T-helper 9 cell (primary cell): ENCODE data around the gene CD28.
"Not testable (repeated sequence)": the region's sequence is repeated elsewhere in the genome, so short reads cannot be mapped to it uniquely, and the experiment has no call there.

Experiments used
- DNase-seq: peaks from one replicate; pipeline ENCODE4 v3.0.0-alpha.2; 2020

CD28 gene

DNA sequence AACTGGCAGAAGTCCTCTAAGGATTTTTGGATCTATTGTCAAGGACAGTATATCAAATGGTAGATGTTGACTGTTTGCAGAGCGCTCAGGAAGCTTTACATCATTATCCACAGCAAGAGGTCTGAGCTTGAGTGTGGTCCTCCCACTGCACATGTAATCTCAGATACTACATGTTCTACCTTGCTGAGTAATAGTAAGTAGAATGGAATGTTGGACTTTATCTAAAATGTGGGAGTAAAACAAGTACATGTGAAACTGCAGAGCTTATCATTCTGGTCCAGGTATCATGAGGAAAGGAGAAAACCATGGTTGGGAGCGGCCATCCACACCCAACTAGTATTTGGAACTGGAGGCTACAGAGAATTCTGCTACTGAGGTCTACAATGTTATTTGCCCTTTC, 19.3 kb upstream of the CD28 start:
- no peak for DNase-seq

DNA sequence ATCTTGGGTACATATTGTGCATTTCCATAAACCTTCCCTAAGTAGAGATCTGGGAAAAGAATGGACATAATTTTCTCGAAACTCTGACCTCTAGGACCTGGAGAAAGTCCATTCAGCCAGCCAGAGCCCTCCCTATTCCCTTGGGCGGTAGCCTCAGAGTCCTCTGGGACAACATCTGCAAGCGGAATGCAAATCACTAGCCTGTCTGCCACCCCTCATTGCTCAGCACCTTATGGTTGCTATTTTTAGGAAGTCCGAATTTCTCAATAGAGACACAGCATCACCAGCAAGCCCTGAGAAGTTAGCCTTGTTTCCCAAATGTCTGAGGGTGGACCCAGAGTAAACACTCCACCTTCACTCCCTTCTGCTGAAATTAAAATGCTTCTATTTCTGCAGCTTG, 17.6 kb upstream of the CD28 start:
- no peak for DNase-seq

DNA sequence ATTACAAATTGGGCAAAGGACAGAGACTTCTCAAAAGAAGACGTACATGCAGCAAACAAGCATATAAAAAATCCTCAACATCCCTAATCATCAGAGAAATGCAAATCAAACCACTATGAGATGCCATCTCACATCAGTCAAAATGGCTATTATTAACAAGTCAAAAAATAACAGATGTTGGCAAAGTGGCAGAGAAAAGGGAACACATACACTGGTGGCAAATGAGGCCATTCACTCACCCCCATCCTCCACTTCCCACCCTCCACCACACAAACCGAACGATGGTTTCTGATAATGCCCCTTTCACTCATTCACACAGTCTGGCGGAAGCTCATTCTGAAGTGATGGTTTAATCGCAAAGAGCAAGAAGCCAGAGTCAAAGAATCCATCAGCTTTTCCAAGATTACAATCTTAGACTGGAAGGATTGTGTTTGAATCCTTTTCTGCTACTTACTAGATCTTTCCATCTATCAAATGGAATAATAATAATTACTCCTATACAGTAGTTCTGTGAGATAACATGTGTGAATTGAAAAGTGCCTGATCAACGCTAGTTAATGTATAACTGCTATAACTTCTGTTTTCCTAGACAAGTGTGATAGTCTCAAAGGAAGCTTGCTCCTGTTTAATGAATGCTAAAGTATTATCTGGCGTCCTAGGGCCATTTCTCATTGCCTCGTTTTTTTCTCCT, 16.9 kb upstream of the CD28 start:
- DNase-seq: no peak

DNA sequence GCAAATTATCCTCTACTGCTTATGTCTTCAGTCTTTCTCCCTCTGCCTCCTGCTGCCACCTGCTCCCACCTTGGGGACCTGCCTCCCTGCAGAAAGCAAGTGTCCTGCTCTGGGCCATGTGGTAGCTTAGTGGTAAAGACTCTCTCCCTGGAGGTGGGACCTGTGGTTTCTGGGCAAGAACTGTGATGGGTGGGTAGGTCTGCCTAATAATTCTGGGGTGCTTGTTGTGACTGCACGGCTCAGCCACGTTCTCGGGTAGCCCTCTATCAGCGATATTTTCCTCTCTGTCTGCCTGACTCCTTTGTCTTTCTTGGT, 16.4 kb upstream of the CD28 start:
- no peak for DNase-seq

DNA sequence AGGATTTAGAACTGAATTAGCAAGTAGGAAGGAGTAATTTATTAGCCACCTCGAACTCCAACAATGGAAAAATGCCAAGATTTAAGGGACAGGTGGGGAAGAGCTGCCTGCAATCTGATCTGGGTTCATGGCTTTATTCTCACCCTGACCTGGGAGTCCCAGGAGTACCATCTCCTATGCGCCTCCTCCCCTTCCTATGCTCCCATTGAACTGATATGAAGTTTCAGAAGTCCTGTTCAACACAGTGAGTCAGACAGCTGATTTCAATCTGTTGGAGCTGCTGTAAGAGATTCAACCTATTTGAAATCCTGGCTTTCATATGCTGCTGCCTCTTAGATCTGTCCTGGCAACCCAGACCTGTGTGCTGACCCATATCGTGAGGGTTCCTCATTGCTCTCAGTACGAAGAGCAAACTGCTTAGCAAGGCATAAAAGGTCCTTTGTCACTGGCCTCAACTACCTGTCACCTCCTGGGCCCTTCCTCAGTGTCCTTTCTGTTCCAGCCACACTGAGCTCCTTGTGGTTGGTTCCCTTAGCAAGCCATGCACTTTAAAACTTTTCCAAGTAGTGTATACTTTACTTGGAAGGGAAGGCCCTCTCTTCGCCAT, 15.9 kb upstream of the CD28 start:
- no peak for DNase-seq

DNA sequence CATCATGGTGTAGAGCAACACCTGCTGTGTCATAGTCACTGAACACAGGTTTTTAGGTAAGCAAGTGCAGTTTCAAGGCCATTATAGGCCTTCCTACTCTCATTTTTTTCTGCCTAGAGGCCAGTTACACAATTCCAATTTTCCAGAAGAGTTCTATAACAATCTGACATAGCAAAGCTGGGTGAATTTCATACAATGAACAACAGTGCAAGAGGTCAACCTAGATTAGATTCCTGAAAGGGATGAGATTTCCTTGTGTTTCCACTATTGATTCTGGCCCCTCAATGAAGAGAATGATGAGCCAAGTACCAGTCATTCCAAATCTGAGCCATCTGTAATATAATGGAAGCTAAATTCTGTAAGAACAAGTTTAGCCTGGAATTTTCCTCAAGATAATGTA, 15.3 kb upstream of the CD28 start:
- no peak for DNase-seq

DNA sequence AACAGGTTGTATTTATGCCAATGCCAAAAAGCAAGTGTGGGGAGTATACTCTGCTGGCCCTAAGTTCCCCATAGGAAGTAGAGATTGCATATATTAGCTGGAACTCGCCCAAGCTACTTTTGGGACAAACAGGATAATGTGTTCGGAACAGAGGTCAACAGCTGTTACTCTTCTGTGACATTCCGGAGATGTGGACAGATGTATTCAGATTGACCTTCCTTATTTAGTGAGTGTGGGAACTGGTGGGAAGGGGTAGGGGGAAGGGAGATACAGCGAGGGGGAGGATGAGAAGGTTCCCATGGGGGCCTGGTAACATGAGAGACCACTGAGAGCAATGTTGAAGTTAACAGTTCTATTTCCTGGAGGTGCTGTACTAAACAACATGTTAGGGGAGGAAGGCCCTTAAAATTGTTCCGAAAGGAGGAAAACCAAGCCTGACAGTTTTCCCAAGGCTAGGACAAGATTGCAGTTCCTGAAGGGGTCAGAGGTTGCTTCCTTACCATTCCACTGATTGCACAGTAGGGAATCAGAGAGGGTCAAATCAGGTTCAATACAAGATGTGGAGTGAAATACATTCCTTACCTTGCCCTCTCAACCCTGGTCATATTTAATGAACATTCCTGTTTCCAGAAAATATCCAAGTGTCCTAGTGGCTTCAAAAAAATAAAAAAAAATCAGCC, 14.3 kb upstream of the CD28 start:
- DNase-seq: no peak

DNA sequence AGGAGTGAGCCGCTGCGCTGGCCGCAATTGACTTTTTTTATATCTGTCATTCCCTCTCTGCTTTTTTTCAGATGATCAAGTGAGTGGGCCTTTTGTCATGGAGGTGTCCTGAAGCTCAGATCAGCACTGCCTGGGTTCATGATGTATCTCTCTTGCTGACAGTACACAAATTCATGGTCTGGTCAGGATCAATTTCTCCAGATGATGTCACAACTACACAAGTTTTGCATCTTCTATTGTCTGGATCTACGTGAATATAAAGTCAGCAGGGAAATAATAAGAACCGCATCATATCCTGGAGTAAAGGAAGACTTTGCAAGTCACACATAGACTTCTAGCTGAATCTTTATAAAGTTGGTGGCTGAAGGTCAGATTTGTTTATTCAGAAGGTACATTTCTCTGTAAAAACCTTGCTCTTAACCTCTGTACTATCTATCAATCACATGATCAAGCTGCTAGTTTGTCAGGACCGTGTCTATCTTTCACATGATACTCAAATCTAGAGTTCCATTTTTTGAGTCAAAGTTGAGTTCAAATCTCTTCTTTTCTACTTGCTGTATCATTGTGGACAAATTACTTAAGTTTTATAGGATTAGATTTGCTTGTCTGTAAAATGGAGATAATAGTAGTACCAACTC, 13.1 kb upstream of the CD28 start:
- DNase-seq: no peak

DNA sequence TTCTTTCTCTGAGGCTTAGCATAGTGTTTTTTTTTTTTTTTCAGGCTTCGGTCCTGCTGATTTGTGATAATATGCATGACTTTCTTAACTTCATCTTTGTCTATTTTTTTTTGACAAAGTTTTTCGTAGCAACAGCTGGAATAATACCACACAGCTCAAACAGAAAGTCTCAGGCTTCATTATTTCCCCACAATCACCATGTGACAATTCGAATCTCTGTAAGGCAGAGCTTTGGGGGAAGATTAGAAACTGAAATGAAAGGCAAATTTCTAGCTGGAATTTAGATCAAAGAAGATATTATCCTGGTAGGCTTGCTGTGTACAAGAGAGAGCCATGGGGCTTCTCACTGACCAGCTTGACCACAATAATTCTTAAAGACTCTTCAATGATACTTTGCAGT, 12.2 kb upstream of the CD28 start:
- no peak for DNase-seq

DNA sequence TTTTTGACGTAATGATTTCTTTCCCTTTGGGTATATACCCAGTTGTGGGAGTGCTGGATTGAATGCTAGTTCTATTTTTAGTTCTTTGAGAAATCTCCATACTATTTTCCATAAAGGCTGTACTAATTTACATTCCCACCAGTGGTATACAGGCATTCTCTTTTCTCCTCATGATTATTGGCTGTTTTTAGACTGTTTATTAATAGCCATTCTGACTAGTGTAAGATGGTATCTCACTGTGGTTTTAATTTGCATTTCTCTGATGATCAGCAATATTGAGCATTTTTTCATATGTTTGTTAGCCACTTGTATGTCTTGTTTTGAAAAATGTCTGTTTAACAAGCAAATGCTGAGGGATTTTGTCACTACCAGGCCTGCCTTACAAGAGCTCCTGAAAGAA, 9.2 kb upstream of the CD28 start:
- DNase-seq: no peak

DNA sequence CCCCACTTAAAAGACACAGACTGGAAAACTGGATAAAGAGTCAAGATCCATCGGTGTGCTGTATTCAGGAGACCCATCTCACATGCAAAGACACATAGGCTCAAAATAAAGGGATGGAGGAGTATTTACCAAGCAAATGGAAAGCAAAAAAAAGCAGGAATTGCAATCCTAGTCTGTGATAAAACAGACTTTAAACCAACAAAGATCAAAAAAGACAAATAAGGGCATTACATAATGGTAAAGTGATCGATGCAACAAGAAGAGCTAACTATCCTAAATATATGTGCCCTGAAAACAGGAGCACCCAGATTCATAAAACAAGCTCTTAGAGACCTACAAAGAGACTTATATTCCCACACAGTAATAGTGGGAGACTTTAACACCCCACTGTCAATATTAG, 8.7 kb upstream of the CD28 start:
- DNase-seq: not testable (repeated sequence)

DNA sequence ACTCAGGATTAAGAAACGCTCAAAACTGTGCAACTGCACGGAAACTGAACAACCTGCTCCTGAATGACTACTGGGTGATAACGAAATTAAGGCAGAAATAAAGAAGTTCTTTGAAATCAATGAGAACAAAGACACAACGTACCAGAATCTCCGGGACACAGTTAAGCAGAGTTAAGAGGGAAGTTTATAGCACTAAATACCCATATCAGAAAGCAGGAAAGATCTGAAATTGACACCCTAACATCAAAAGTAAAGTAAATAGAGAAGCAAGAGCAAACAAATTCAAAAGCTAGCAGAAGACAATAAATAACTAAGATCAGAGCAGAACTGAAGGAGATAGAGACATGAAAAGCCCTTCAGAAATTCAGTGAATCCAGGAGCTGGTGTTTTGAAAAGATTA, 8.0 kb upstream of the CD28 start:
- DNase-seq: not testable (repeated sequence)

DNA sequence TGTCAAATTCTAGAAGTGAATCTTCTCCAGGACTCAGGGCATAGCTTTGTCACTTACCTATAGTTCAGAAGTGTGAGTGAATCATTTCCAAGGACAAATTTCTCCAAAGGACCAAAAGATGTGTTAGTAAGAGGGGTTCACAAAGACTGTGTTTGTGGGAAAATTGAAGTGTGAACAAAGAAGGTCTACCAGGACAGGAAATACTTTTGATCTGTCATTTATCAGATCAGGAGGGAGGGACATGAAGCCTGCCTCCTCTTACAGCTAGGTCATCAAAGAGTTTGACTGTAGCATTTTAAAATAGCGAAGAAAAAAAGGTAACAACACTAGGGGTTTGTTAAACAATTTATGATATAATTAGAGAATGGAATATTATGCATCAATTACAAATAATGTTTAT, 2.0 kb upstream of the CD28 start:
- no peak for DNase-seq

DNA sequence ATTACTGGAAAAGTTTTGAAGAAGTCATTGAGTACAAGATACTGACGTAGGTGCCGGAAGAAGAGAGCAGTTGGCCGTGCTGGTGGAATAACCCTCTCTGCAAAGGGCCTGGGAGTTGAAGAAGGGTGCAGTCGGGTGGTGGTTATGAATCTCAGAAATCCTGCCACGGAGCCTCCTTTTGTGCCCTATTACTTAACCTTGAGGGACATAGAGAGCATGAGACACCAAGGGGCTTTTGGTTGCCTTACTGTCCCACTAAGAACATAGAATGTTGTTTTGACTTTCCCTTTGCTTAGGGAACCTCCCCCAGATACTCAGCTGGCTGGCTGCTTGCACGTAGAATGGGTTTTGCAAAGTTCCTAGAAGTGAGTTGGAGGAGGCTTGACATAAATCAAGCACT, 1.3 kb upstream of the CD28 start:
- DNase-seq: peak; percentile 43

DNA sequence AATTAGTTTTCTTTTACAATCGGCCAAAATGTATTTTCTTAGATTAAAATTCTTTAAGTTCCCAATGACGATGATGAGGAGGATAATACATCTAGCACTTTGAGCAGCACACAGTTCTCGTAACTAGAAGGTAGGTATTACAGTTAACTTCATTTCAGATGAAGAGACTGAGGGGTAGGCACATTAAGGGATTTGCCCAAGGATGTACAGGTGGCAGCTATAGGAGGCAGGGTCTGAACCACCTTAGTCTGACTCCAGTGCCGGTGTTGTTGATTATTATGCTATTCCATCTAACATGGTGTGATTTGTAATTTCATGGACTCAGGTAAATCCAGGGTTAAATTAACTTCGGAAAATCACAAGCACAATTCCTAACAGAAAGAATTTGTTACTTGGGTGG, 1.1 kb downstream of the CD28 start:
- DNase-seq: no peak

DNA sequence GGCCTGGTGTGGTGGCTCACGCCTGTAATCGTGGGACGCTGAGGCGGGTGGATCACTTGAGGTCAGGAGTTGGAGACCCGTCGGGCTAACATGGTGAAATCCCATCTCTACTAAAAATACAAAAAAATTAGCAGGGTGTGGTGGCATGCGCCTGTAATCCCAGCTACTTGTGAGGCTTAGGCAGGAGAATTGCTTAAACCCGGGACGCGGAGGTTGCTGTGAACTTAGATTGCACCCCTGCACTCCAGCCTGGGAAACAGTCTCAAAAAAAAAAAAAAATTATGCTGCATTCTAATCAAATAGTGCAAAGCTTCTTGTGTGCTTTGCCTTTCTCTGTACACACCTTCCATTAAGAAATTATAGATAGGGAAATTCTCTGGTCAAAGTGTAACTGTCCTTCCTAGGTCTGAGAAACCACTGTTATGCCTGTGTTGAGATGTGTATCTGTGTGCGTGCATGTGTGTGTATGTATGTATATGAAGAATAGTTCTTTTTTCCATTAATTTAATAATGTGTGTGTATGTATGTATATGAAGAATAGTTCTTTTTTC, 2.5 kb downstream of the CD28 start:
- DNase-seq: no peak

DNA sequence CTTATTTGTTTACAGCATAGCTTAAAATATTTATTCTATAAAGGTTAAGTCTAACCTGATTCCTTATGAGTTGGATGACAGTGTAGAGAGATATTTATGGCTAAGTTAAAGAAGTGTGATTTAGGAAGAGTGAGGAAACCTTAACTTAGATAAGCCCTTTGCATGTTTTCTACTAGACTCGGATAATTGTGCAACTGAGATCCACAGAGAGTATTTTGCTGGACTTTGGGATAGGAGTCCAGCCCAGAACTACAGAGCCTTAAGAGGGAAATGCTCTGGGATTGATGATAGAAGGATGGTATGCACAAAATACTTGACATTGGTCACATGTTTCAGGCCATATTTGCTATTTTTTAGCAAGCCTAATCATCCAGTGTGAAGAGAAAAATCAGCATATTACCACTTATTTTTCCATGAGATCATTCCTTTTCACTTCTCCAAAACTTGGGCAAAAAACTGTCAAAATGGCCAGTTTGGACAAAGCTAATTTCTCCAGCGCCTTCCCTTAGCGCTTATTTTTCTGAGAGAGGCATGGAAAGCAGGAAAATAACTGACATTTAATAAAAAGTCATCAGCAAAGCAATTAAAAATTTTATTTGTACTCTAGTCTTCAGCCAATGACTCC, 3.1 kb downstream of the CD28 start:
- no peak for DNase-seq

DNA sequence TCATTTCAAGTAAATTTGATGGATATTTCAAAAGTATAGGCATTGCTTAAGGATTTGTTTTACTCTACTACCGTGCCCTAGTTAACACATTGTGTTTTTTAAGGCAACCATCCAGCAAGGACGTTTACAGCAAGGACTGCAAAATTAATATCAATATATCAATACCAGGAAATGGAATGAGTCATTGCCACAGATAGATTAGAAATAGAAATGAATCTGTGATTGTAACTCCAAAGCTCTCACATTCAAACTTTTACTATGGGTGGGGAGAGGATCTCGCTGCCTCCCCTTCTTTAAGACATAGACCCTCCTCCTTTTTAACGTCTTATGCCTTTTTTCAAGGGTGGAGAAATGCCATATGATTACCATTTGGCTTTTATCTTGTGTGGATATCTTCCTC, 3.8 kb downstream of the CD28 start:
- no peak for DNase-seq

DNA sequence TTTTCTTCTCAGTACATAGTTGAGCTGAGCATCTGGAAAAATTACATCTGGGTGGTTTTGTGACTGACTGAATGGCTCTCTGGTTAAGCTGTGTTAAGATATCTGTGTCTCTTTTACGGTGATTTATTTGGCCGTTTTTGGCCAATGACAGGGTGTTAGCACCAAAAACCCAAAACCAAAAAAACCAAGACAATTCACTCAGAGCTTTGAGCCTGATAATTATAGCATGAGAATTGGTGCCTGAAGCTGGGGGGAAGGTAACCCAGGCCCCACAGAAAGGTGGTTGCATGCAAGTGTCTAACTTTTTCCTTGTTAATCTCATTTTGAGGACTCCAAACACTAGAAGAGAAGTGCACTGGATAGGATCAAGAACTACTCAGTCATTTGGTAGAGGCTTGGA, 4.5 kb downstream of the CD28 start:
- no peak for DNase-seq

DNA sequence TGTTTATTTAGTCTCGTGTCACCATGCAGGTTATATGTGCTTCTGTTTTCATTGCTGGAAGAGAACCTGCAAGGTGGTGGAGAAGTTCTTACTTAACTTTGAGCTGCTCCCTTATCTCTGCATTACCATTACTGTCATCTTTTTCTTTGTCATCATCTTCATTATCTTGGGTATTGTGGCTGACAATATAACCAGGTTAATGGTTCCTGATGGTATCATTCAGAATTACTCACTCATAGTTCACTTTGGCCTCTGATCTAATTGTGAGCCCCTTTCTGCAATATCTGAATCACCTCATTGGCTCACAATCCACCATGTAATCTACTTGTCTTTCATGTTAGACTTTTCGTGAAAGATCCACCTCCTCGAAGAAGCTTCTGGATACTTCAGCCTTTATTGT, 5.0 kb downstream of the CD28 start:
- DNase-seq: no peak

DNA sequence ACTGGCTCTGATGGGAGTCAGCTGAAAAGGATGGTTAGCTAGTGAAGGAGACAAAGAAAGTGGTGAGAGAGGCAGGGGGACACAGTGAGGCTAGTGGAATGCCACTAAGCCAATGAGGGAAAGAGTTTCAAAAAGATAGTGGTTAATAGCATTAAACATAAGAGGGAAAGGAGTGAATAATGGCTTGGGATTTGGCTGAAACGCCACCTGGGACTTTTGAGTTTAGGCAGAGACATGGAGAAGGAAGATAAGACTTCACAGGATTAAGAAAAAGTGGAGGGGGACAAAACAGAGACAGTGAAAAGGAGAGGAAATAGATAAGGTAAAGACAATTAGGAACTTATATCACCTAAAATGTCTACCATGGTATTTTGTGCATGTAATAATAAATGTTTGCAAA, 6.9 kb downstream of the CD28 start:
- no peak for DNase-seq

DNA sequence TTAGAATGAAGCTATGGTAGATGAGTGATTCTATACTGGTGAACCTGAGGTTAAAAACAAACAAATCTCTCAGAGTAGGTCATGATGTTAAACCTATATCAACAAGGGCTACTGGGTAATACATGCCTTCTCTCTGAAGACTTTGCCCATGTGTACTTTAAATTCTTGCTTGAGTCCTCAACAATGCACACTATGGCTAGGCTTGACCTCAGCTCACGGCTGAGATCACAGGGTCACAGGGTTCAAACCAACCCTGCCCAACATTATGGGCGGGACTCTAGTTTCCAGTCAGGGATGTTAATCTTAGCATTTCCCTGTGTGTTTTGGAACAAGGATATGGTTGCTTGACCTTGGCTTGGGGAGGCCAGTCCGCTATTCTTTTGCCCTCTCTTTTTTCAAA, 7.7 kb downstream of the CD28 start:
- no peak for DNase-seq

DNA sequence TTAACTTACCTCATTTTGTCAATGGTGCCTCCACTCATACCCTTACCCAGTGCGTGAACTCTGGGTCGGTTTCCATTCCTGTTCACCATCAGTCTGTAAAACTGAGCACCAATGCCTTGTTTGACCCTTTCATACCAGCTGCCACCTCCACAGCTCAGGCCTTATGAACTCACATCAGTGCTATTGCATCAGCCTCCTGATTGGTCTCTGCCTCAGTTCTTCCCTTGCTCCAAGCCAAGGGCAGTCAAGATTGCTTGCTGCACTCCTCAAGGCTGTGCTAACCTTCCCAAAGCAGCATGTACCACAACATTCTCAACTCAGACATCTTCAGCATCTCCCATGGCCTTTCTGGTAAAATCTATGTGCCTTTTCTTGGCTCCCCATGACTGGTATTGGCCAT, 9.3 kb downstream of the CD28 start:
- DNase-seq: no peak

DNA sequence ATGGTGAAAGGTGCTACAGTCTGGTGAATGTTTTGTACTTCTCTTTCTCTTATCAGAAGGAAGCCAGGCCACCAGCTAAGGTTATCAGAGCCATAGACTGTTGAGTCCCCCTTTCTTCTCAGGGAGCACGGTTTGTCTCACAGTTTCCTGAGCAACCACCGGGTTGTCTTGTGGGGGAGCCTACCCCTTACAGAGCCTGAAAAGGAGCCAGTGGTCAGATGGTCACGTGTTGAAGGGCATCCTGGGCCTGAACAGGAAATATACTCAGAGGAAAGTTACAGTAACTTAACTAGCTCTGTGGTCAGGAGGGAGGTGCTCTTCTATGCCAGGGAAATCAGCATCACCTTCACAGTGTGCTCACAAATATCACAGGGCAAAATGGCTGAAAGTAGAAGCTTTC, 11.6 kb downstream of the CD28 start:
- DNase-seq: peak; percentile 30
